Karpas-422 (cell line): ENCODE data around the gene C1R. TPM values are rescaled to one million over a fixed set of nuclear protein-coding genes. Genes with fewer than 3 reads are reported as not detected.
"Not testable (repeated sequence)": the region's sequence is repeated elsewhere in the genome, so short reads cannot be mapped to it uniquely, and the experiment has no call there.

Experiments
- DNase-seq: peaks from one replicate; pipeline ENCODE4 v3.0.0-alpha.2; 2015
- H2AFZ ChIP-seq: fragments of 200-600 bp; sonication (generic); 2 replicates; pipeline ENCODE4 v1.6.1; 2014; ENCODE audit warnings: antibody characterized with exemption, low read length, mixed read lengths
- H3K27ac ChIP-seq: fragments of 200-600 bp; sonication (generic); 2 replicates; pipeline ENCODE4 v1.5.1; 2014; ENCODE audit warnings: mild to moderate bottlenecking, low read length, moderate library complexity
- H3K27me3 ChIP-seq: fragments of 200-600 bp; sonication (generic); 2 replicates; pipeline ENCODE4 v1.6.1; 2014; ENCODE audit warnings: low read length, mixed read lengths
- H3K36me3 ChIP-seq: fragments of 200-600 bp; sonication (generic); 2 replicates; pipeline ENCODE4 v1.6.1; 2014; ENCODE audit warnings: low read length, mixed read lengths; ENCODE audit not compliant: insufficient read depth
- H3K4me1 ChIP-seq: fragments of 200-600 bp; sonication (generic); 2 replicates; pipeline ENCODE4 v1.6.1; 2014; ENCODE audit warnings: mild to moderate bottlenecking, low read length, mixed read lengths
- H3K4me2 ChIP-seq: fragments of 200-600 bp; sonication (generic); 2 replicates; pipeline ENCODE4 v1.6.1; 2014; ENCODE audit warnings: low read length, low read depth, mild to moderate bottlenecking; ENCODE audit not compliant: poor library complexity, severe bottlenecking
- H3K4me3 ChIP-seq: fragments of 200-600 bp; sonication (generic); 2 replicates; pipeline ENCODE4 v1.5.1; 2014; ENCODE audit warnings: mild to moderate bottlenecking, antibody characterized with exemption, low read length, mixed read lengths
- H3K79me2 ChIP-seq: fragments of 200-600 bp; sonication (generic); 2 replicates; pipeline ENCODE4 v1.6.1; 2014; ENCODE audit warnings: mild to moderate bottlenecking, low read length, mixed read lengths
- H3K9ac ChIP-seq: fragments of 200-600 bp; sonication (generic); 2 replicates; pipeline ENCODE4 v1.6.0; 2014; ENCODE audit warnings: low read length
- H3K9me2 ChIP-seq: fragments of 200-600 bp; sonication (generic), shearing (Covaris generic); replicated peaks from 2 replicates; pipeline ENCODE4 v1.6.0; 2014; ENCODE audit warnings: mild to moderate bottlenecking, low read length, moderate library complexity; ENCODE audit not compliant: insufficient read depth
- H3K9me3 ChIP-seq: fragments of 300-700, 200-600 bp; sonication (generic); 2 replicates; pipeline ENCODE4 v1.6.1; 2014; ENCODE audit warnings: low read length, mixed read lengths
- H4K20me1 ChIP-seq: fragments of 200-600 bp; sonication (generic); 2 replicates; pipeline ENCODE4 v1.6.1; 2014; ENCODE audit warnings: mild to moderate bottlenecking, antibody characterized with exemption, low read length, low read depth; ENCODE audit not compliant: insufficient read depth
- total RNA-seq: library from RNA; depleted of rRNA; stranded (reverse); fragments of >200 nt; shearing (Covaris generic); gene quantifications from 2 replicates; pipeline ENCODE4 v1.2.3, GENCODE V29; 2014; ENCODE audit warnings: low replicate concordance

Gene C1R
- total RNA-seq, 1 experiment from 2014 or later, result 2.8 TPM

DNA sequence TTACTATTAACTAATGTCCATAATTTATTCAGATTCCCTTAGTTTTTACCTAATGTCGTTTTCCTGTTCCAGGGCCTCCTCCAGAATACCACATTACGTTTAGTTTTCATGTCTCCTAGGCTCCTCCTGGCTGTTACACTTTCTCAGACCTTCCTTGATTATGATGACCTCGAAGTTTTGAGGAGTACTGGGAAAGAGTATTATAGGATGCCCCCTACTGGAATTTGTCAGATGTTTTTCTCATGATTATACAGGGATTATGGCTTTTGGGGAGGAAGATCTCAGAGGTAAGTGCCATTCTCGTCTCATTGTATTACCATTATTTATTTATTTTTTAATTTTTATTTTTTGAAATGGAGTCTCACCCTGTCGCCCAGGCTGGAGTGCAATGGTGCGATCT, 49.4 kb downstream of the C1R start:
- H3K4me2 ChIP-seq, result no peak overlapping the region

DNA sequence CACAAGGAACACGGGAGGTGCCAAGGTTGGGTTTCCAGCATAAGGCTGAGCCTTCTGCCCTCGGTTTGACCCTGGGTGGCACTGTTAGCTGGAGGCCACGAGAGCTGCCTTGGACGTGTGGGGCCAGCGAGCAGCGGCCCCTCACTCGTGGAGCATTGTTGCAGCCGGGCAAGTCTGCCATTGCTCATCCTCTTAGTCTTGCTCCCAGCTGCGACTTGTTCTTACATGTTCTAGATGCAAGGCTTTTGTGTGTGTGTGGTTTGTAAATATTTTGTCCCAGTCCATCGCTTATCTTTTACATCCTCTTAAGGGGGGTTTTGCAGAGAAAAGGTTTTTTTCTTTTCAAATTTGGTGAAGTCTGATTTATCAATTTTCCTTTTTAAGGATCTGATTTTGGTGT, 52.8 kb downstream of the C1R start:
- Histone ChIP-seq H3K79me2 (no peaks in the 10 kb centered on the region), H3K9ac (no peak overlapping the region), H3K9me3 (no peaks in the 10 kb centered on the region), H3K36me3 (no peaks in the 10 kb centered on the region), H3K9me2 (no peaks in the 10 kb centered on the region; the same call in 1 of the 2 replicates), H3K27ac (no peak overlapping the region), H3K4me2 (no peak overlapping the region), H4K20me1 (no peaks in the 10 kb centered on the region), H3K4me1 (peaks cover 20% of the 10 kb centered on the region), H3K4me3 (no peak overlapping the region), H2AFZ (no peak overlapping the region), H3K27me3 (no peaks in the 10 kb centered on the region)
- DNase-seq, result no peak

More for the DNA sequence above, 49.4 kb downstream of the C1R start:
- DNase-seq, result peak; percentile 61
- H4K20me1 ChIP-seq, result no peaks in the 10 kb centered on the region
- no peak overlapping the region for H3K9ac ChIP-seq
- no peak overlapping the region for H2AFZ ChIP-seq
- H3K9me3 ChIP-seq, result no peaks in the 10 kb centered on the region
- H3K27ac ChIP-seq, result no peak overlapping the region
- H3K79me2 ChIP-seq, result no peaks in the 10 kb centered on the region
- H3K4me1 ChIP-seq, result peaks cover 18% of the 10 kb centered on the region
- H3K27me3 ChIP-seq, result no peaks in the 10 kb centered on the region
- no peaks in the 10 kb centered on the region for H3K9me2 ChIP-seq
- H3K36me3 ChIP-seq, result no peaks in the 10 kb centered on the region
- no peak overlapping the region for H3K4me3 ChIP-seq

DNA sequence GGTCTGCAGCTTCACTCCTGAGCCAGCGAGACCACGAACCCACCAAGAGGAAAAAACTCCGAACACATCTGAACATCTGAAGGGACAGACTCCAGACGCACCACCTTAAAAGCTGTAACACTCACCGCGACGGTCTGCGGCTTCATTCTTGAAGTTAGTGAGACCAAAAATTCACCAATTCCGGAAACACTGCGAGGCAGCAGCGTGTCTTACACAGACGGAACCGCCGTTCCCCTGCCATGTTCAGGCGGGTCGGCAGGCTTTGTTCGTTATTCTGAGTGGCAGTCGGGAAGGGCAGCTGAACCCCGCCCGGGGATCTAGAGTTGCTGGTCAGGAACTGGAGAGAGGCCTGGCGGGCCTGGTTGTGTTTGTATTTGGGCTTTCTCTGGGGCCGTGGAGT, 53.7 kb downstream of the C1R start:
- Histone ChIP-seq H3K9ac (no peak overlapping the region), H3K9me2 (no peaks in the 10 kb centered on the region; the same call in 1 of the 2 replicates), H3K4me2 (no peak overlapping the region), H3K4me3 (no peak overlapping the region), H3K27ac (no peak overlapping the region), H4K20me1 (no peaks in the 10 kb centered on the region), H3K27me3 (no peaks in the 10 kb centered on the region), H3K9me3 (no peaks in the 10 kb centered on the region), H3K4me1 (peaks cover 20% of the 10 kb centered on the region), H3K36me3 (no peaks in the 10 kb centered on the region), H3K79me2 (no peaks in the 10 kb centered on the region), H2AFZ (no peak overlapping the region)
- DNase-seq, result no peak

DNA sequence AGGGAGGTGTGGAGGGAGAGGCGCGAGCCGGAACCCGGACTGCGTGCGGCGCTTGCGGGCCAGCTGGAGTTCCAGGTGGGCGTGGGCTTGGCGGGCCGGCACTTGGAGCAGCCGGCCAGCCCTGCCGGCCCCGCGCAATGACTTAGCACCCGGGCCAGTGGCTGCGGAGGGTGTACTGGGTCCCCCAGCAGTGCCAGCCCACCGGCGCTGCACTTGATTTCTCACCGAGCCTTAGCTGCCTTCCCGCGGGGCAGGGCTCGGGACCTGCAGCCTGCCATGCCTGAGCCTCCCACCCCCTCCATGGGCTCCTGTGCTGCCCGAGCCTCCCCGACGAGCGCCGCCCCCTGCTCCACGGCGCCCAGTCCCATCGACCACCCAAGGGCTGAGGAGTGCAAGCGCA, 54.8 kb downstream of the C1R start:
- H3K4me1 ChIP-seq, result peaks cover 20% of the 10 kb centered on the region
- H3K36me3 ChIP-seq, DNase-seq, H3K4me2 ChIP-seq, H3K27ac ChIP-seq, H3K79me2 ChIP-seq, H3K4me3 ChIP-seq, H3K9ac ChIP-seq, H3K27me3 ChIP-seq, H4K20me1 ChIP-seq, H3K9me3 ChIP-seq, H2AFZ ChIP-seq, H3K9me2 ChIP-seq: not testable (repeated sequence)

DNA sequence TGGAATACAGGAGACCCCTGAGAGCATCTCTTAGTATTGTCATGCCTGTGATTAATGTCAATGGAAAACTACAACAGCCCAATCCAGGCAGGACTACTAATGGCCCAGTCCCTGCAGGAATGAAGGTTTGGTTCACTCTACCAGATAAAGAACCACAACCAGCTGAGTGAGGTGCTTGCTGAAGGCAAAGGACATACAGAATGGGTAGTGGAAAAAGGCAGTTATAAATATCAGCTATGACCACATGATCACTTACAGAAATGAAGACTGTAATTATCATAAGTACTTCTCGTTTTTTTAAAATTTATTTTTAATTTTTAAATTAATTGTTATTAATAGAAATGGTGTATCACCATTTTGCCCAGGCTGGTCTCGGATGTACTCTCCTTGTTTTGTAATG, 56.8 kb downstream of the C1R start:
- Histone ChIP-seq H3K4me2 (peak overlapping the region; percentile 46), H3K9ac (no peak overlapping the region), H3K27ac (no peak overlapping the region), H3K9me2 (no peaks in the 10 kb centered on the region; the same call in 1 of the 2 replicates), H3K79me2 (no peaks in the 10 kb centered on the region), H3K9me3 (no peaks in the 10 kb centered on the region), H3K27me3 (no peaks in the 10 kb centered on the region), H3K36me3 (no peaks in the 10 kb centered on the region), H3K4me1 (peaks cover 20% of the 10 kb centered on the region), H2AFZ (no peak overlapping the region), H4K20me1 (no peaks in the 10 kb centered on the region), H3K4me3 (no peak overlapping the region)
- DNase-seq, result peak; percentile 62

DNA sequence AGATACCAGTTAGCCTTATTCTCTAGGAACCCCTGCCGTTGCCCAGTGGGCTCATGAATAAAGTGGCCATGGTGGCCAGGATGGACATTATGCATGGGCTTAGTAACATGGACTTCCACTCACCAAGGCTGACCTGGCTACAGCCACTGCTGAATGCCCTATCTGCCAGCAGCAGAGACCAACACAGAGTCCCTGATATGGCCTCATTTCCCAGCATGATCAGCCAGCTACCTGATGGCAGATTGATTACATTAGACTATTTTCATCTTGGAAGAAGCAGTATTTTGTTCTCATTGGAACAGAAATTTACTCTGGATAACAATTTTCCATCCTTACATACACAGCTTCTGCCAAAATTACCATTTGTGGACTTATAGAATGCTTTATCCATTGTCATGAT, 57.8 kb downstream of the C1R start:
- no peaks in the 10 kb centered on the region for H3K79me2 ChIP-seq
- no peaks in the 10 kb centered on the region; the same call in 1 of the 2 replicates for H3K9me2 ChIP-seq
- H3K9ac ChIP-seq, result no peak overlapping the region
- no peaks in the 10 kb centered on the region for H4K20me1 ChIP-seq
- H2AFZ ChIP-seq, result no peak overlapping the region
- H3K36me3 ChIP-seq, result no peaks in the 10 kb centered on the region
- no peak overlapping the region for H3K4me2 ChIP-seq
- no peaks in the 10 kb centered on the region for H3K9me3 ChIP-seq
- no peak overlapping the region for H3K4me3 ChIP-seq
- no peak overlapping the region for H3K27ac ChIP-seq
- DNase-seq, result no peak
- H3K4me1 ChIP-seq, result peaks cover 20% of the 10 kb centered on the region
- H3K27me3 ChIP-seq, result no peaks in the 10 kb centered on the region

DNA sequence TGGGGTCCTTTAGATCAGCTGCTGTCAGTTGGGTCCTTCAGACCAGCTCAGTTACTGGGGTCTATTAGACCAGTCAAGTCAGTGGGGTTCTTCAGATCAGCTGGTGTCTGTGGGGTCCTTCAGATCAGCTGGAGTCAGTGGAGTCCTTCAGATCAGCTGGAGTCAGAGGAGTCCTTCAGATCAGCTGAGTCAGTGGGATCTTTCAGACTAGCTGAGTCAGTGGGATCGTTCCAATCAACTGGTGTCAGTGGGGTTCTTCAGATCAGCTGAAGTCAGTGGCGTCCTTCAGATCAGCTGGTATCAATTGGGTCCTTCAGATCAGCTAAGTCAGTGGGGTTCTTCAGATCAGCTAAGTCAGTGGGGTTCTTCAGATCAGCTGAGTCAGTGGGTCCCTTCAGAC, 59.3 kb downstream of the C1R start:
- Histone ChIP-seq H3K27ac (no peak overlapping the region), H3K79me2 (no peaks in the 10 kb centered on the region), H2AFZ (no peak overlapping the region), H3K9me2 (no peaks in the 10 kb centered on the region; the same call in 1 of the 2 replicates), H3K4me3 (no peak overlapping the region), H3K4me2 (no peak overlapping the region), H3K9me3 (no peaks in the 10 kb centered on the region), H4K20me1 (no peaks in the 10 kb centered on the region), H3K36me3 (no peaks in the 10 kb centered on the region), H3K27me3 (no peaks in the 10 kb centered on the region), H3K4me1 (peaks cover 20% of the 10 kb centered on the region), H3K9ac (no peak overlapping the region)
- DNase-seq, result no peak

DNA sequence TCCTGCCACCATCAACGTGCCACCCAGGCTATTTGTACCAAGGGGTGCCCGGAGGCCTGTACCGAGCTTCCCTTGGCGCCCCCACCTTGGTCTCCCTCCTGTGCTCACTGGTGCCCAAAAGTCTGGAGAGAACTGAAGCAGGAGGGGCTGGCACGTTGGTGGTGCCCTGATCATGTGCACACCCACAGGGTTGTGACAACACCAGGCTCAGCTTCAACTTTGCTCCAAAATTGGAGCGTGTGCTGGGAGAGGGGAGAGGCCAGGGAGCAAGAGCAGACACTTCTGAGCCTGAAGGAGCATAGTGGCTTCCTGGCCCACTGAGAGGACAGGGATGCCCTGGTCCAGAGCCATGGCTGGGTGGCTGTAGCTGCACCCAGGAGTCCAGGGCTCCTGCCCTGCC, 60.9 kb downstream of the C1R start:
- H3K79me2 ChIP-seq, result no peaks in the 10 kb centered on the region
- H3K4me2 ChIP-seq, result no peak overlapping the region
- peaks cover 13% of the 10 kb centered on the region for H3K4me1 ChIP-seq
- H3K9me2 ChIP-seq, result no peaks in the 10 kb centered on the region; the same call in 1 of the 2 replicates
- no peaks in the 10 kb centered on the region for H4K20me1 ChIP-seq
- H3K27me3 ChIP-seq, result no peaks in the 10 kb centered on the region
- no peak overlapping the region for H3K27ac ChIP-seq
- H2AFZ ChIP-seq, result no peak overlapping the region
- H3K9me3 ChIP-seq, result no peaks in the 10 kb centered on the region
- DNase-seq, result no peak
- H3K9ac ChIP-seq, result no peak overlapping the region
- H3K4me3 ChIP-seq, result no peak overlapping the region
- no peaks in the 10 kb centered on the region for H3K36me3 ChIP-seq
